ENCODE results near the gene MCRIP1.

The MCRIP1 gene

DNA sequence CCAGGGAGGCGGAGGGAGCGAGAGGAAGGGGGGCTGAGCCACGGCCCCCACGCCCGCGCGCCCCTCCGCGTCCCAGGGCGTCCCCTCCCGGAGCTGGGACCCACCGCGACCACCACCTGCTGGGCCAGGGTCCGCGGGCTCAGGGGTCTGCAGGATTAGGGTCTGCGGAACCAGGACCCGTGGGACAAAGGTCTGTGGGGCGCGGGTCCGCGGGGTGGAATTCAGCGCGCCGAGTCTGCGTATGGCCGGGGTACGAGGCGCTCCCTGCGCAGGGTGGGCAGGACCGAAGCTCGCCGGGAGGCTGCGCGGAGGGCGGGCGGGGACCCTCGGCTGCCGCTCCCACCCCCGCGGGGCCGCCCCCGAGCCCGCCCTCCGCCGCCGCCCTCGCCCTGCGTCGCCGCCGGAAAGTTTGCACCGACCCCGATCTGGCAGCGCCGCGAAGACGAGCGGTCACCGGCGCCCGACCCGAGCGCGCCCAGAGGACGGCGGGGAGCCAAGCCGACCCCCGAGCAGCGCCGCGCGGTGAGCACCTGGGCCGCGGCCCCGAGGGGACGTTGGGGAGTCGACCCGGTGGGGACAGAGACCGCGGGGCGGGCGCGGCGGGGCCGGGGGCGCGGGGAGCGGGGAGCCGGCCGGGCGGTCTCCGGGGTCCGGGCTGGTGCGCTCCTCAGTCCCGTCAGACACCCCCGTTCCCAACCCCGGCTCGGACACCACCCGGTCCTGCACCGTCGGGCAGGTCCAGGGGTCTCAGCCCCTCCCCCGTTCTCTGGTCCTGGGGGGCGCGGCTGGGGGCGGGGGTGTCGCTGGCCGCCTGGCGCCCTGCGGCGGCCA, 29.1 kb downstream of the MCRIP1 start, which contains the start of gene GCGR:
Gene GCGR (plus strand): TSS at position 423 of the 831 bp plus-strand sequence. CDS start 4,869 bp downstream, outside the sequence.
- no peak for DNase-seq (ENCODE audit: low read depth in 2 of 2)

DNA sequence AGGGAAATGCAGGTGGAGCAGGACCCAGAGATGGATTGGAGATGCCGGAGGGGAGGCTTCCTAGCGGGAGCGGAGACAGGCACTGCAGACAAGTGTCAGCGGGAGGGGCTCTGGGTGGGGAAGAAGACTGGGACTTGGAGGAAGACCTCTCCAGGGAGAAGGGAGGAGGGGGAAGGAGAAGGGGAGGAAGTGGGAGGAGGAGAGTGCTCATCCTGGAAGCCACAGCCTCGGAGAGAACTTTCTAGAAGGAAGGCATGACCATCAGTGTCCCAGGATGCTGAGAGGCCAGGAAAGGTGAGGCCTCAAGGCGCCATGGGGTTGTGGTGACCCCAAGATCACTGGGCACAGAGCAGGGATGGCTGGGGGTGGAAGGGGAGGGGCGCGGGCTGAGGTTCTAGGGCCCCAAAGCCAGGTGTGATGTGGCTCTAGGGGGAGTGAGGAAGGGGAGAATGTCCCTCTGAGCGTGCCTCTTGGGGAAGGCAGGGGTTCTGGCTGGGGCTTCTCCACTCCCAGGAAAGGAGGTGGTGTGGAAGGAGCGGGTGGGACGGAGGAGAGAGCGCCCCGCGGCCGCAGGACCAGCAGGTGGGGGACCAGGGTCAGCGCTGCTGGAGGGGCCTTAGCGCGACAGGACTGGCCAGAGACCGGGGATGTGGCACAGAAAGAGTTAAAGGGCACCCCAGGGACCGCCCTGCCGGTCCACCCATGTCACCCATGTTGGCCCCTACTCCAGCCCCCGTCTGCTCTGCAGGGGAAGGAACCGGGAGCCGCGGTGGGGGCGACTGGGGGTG, 30.0 kb downstream of the MCRIP1 start:
- DNase-seq (ENCODE audit: low read depth in 2 of 2) = no peak

DNA sequence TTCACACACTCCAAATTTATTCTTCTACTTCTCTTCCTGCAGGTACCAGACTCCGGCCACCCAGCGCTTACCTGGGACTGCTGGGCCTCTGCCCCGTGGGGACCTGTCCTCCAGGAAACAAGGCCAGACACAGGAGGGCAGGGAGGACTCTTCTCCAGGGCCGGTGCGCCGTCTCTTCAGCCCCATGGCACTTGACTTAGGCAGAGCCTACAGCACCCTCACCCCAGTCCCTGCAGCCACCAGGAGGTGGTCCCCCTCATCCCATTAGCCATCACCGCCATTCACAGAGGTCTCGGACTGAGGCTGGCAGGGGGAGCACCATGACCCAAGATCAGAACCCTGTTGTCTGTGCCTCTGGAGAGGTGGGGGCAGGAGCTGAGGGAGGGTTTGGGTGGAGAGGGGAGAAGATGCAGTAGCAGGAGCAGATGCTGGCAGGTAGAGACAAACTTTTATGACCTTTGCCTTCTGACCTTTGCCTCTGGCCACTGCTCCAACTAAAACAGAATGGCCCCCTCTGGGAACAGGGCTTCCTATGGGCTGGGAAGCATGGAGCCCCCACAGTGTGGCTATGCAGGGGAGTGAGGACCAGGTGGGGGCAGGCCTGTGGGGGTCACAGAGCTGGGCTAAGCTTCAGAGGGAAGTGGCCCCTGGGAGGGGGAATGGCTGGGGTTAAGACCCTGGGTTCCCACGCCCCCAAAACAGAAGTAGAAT, 30.9 kb downstream of the MCRIP1 start:
- no peak for DNase-seq (ENCODE audit: low read depth in 2 of 2)

DNA sequence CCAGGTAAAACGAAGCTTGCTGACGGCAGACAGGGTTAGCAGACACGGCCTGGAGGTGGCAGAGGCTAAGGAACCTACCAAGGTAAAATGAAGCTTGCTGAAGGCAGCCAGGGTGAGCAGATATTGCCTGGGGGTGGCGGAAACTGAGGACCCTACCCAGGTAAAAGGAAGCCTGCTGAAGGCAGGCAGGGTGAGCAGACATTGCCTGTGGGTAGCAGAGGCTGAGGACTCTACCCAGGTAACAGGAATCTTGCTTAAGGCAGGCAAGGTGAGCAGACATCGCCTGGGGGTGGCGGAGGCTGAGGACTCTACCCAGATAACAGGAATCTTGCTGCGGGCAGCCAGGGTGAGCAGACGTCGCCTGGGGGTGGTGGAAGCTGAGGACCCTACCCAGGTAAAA, 31.8 kb downstream of the MCRIP1 start:
- no peak for DNase-seq (ENCODE audit: low read depth in 2 of 2)

DNA sequence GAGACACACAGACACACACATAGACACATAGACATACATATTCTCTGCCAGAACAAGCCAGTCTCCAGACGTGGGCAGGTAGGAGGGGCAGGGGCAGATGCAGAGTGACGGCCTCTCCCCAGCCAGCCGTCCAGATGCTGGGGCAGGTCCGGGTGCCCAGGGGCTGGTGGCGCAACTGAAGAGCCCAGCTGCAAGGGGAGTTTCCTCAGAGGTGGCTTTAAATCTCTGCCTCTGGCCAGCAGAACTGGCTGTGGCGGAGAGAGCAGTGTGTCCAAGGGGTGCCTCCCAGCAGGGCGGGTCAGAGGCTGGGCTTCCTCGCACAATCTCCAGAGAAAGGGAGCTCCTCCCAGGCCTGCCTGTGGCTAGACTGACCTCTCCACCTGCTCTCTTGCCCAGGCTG, 38.6 kb downstream of the MCRIP1 start:
- DNase-seq (ENCODE audit: low read depth in 2 of 2) = no peak

DNA sequence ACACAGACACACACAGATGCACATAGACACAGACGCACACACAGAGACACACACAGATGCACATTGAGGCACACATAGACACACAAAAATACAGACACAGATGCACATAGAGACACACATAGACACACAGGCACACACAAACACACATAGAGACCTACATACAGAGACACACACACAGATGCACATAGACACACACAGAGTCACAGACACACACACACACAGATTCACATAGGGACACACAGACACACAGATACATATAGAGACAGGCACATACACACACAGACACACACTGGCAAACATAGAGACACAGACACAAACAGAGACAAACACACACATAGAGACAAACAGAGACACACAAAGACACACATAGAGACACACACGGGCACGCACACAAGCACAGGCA, 39.0 kb downstream of the MCRIP1 start:
- DNase-seq (ENCODE audit: low read depth in 2 of 2) = no peak

DNA sequence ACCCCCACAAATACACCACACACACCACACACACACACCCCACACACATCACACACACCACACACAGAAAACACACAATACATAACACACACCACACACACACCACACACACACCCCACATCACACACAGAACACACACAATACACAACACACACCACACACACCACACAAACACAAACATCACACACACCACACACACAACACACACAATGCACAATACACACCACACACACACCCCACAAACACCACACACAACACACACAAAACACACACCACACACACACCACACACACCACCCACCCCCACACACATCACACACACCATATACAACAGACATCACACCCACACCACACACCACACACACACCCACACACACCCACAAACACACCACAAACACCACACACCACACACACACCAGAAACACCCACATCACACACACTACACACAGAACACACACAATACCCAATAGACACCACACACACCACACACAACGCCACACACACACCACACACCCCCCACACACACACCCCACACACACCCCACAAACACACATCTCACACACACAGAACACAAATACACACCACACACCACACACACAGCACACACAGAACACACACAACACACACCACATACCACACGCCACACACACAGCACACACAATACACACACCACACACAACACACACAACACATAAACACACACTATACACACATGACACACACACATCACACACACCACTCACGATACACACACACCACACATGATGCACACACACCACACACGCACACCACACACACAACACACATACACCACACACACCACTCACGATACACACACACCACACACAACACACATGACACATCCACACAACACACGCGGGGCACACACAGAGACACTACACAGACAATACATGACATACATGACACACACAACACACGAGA, 40.1 kb downstream of the MCRIP1 start:
- no peak for DNase-seq (ENCODE audit: low read depth in 2 of 2)
